Raji (cell line): ENCODE measurements around the gene BIRC7.

Source experiments
- POLR2A ChIP-seq: IDR thresholded peaks from 2 replicates; pipeline ENCODE4 v1.6.1; 2011; ENCODE audit warnings: low read depth, low read length, control low read depth; ENCODE audit not compliant: insufficient read depth

Gene BIRC7

DNA sequence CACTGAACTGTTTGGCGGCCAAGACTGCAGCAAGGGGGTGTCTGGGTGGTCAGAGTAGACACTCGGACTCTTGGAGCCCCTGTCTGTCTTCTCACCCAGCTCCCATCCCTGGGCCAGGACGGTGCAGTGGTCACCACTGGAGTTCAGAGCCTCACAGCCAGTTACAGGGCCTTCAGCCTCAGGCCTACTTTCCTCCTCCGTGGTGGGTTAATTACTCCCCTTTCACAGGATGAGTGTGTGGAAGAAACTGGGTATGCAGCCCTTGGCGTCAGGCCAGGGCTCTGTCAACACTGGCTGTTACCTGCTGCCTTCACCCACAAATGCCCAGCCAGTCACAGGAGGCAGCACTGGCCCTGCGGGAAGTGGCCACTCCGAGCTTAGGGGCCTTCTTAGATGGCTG is 18.0 kb upstream of the BIRC7 start:
- no peak for TF ChIP-seq POLR2A

DNA sequence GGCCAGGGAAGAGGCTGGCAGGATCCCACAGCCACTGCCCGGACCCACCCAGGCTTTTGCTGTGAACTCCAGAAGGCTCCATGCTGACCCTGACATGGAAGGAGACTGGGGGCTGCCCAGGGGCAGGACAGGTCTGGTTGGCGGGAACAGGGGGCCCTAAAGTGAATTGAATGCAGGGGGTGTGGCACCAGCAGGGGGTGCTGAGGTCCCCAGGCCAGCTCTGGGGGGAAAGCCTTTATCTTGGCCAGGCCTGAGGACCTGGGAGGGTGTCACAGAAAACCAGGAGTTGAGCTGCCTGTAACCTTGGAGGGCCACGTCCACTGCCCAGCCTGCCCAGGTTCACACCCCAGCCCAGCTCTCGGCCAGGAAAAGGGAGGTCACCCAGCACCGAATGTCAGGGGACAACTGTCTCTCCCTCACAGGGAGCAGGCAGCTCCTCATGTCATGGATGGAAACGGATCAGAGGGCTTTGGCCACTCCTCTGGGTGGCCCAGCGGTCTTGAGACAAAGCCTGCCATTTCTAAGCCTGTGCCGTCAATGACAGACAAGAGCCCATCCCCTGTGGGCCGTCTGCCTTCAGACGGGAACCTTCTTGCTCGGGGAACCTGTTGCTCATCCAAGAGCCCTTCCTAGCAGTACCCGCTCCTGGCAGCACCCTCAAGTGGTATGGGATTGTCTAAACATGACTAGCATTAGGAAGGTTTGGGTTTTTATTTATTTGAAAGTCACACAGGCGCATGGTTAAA is 16.8 kb upstream of the BIRC7 start:
- TF ChIP-seq POLR2A: no peak

DNA sequence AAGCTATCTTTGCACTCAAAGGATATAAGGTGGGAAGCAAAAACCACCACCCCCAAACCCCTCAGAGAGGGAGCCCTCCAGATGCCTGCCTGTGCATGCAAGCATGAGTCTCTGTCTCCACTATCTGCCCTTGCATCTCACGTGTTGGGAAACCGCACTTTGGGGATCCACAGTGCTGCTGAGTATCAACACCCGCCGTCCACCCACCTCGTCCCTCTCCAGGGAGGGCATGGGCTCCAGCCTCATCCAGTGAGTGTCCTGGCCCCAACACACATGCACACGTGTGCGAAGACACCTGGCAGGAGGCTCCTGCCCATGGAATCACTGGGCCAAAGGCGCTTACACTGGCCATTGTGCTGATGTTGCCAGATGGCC is 16.3 kb upstream of the BIRC7 start:
- no peak for TF ChIP-seq POLR2A

DNA sequence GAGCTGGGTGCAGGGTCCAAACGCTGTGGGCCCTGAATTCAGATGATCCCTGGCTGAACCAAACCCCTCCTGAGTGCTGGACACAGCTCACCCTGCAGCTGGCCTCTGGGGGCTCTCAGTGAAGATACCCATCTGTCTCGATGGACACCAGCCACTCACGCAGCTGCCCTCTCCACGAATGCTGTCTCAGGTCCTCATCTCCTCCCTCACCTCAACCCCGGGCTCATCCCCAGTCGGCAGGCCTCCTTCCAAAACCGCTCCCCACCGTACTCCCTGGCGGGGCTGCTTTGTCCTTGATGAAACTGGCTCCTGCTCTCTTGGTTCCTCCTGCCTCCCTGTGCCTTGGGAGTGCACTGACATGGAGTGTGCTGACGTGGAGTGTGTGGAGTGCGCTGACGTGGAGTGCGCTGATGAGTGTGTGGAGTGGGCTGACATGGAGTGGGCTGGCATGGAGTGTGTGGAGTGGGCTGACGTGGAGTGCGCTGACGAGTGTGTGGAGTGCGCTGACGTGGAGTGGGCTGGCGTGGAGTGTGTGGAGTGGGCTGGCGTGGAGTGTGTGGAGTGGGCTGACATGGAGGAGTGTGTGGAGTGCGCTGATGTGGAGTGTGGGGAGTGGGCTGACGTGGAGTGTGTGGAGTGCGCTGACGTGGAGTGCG is 15.7 kb upstream of the BIRC7 start:
- no peak for TF ChIP-seq POLR2A

DNA sequence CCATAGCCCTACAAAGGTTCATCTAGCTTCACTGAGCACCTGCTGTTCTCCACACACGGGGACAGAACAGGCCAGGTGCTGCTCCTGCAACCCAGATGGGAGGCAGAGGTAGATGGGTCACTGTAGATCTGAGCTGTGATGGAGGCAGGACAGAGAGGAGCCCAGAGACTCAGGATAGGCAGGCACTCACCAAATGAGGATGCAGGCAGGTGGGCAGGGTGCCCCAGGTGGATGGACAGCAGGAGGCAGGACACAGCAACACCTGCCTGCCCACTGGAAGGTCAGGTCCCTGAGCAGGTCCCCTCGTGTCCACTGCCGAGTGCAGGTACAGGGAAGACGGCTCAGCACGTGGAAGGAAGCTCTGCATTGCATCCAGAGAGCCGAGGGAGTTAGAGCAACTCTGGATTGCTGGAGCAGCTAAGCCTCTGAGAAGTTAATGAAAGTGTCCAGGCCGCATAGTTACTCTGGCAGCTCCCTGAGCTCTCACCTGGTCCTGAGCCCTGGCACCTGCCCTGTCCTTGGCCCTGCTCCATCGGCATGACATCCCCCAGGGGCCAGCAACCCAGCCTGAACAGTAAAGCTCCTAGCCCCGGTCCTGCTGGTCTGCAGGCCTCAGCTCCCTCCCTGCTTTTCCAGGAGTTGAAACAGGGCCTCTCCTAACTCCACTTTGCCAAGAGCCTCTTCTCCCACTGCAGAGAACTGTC is 14.9 kb upstream of the BIRC7 start:
- no peak for TF ChIP-seq POLR2A

DNA sequence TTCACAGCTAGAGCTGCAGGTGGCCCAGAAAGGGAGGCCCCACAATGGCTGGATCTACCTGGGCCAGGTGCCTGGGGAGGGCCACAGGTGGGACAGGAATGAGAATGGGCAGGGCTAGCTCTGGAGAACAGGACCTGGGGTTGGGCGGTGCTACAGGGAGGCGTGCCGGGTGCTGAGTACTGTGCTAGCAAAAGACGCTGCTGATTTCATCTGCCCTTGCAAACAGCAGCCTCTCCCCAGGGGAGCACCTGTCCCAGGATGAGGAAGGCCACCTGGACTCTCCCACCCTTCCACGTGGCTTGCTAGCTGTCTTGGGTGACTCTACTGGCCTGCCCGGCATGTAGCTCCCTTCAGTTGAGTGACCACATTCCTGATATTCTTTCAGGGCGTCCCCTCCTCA is 13.2 kb upstream of the BIRC7 start:
- no peak for TF ChIP-seq POLR2A

DNA sequence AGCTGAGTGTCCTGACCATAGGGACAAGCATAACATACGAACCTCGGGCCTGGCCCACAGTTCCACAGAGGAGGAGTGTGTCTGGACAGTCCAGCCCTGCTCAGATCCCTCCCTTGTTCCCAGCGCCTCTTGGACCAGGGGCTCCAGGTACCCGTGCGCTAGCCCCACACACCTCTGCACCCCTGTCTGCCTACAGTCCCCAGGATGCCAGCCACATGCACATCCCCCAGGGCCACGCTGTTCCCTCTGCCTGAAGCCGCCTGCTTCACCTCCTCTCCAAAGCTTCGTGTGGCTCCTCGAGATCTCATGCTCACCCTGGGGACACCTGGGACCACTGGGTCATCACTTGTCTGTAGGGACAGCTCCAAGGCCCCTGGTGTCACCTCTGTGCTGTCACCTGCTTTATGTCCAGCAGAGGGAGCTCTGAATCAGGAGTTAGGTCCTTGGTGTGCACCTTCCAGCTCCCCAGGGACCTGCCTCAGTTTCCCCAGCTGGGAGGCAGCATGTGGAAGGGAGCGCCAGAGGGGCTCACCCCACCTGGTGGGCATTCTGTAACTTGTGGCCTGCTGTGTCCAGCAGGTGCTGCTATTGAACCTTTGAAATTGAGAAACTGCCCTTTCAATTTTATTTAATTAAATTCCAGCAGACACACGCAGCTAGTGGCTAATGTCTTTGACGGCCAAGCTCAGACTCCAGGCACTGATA is 12.4 kb upstream of the BIRC7 start:
- TF ChIP-seq POLR2A: no peak

DNA sequence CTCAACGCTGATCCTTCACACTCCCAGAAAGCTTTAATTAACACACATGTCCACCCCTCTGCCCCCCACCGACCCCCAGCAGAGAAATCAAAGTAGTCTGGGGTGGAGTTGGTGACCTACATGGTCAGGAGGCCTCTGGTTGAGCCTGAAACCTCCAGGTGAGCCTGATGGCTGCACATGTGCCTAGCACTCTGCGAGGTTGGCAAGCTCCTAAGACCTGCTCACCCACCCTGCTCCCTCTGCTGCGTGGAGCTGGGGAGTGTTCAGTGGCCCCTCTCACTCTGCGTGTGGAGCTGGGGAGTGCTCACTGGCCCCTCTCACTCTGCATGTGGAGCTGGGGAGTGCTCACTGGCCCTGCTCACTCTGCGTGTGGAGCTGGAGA is 11.9 kb upstream of the BIRC7 start:
- TF ChIP-seq POLR2A: no peak

DNA sequence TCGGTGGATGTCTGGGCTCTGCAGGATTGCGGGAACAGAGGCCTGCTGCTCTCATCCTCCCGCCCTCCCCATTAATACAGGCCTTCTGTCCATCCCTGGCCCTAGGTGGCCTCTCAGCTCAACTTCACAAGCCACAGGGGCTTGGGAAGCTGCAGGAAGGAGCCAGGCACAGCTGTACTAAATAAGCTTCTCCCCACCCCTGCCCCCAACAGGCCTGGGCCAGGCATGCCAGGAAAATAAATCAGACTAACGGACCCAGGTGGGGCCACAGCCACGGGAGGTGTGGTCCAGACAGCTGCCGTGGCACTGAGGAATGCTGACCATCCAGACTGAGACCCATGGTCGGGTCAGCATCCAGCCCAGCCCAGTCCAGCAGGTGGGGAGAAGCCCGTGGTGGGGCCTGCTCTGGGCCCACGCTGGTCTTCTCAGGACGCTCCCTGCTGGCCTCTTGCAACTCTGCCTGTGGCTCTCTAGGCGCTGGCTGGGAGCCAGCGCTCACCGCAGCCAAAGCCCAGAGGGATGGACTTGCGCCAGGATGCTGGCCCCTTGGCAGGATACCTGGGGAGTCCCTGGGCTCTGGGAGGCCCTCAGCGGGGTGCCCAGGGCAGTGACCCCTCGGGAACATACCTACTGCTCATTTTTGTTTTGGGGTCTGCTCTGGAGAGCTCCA is 11.2 kb upstream of the BIRC7 start:
- TF ChIP-seq POLR2A: no peak

DNA sequence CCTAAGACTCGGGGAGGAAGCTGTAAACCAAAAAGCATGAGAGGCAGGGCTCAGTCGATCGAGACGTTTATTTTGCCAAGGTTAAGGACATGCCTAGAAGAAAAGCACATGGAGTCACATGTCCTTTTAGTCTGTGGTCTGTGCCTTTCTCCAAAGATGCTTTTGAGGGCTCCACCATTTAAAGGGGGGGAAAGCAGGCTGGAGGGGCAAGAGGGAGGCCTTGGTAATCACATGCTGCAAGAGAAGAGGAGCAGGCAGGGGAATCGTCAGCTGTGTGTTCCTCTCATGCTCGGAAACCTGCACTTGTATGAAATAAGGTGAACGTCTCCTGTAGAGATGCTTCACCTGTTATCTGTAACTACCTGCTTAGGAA is 10.6 kb upstream of the BIRC7 start:
- no peak for TF ChIP-seq POLR2A

DNA sequence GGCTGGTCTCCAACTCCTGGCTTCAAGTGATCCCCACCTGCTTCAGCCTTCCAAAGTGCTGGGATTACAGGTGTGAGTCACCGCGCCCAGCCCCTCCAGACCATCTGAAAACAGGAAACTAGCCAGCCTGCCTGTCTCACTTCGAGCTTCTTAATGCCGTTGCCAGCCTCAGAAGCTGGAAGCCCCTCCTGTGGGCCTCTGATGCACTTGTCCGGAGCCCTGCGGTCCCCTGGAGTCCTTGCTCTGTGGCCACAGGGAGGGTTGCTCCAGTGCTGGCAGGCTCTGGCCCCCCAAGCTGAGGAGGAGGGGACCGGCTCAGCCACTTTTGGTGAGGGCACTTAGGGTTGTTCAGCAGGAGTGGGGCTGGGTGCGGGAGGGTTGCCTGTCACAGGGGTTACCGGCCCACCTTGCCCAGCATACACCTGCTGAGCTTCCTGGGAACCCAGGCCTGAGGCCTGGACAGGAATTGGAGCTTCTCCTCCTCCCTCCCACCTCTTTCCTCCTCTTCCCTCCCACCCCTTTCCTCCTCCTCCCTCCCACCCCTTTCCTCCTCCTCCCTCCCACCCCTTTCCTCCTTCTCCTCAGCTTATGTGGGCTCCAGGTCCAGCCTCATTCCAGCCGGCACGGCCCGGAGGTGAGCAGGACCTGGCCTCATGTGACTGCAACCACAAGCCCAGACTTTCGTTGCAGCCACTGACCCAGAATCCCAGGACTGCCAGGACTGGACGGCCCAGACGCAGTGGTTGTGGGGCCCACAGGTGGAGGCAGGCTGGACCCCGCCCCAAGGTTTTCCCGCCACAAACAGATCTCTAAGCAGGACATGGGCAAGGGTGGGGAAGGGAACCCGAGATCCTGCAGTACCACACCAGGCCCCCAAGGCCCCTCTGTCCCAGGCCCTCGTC is 9.4 kb upstream of the BIRC7 start:
- no peak for TF ChIP-seq POLR2A

DNA sequence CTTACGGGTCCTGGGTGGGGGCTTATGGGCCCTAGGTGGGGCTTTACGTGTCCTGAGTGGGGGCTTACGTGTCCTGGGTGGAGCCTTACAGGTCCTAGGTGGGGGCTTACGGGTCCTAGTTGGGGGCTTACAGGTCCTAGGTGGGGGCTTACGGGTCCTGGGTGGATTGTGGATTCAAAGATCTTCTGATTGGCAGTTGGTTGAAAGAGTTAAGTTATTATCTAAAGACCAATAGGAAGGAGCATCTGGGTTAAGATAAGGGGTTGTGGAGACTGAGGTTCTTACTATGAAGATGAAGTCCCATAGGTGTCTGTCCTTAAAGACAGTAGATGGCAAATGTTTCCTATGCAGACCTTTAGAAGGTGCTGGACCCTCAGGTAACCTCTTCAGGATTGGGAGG is 8.4 kb upstream of the BIRC7 start:
- no peak for TF ChIP-seq POLR2A

DNA sequence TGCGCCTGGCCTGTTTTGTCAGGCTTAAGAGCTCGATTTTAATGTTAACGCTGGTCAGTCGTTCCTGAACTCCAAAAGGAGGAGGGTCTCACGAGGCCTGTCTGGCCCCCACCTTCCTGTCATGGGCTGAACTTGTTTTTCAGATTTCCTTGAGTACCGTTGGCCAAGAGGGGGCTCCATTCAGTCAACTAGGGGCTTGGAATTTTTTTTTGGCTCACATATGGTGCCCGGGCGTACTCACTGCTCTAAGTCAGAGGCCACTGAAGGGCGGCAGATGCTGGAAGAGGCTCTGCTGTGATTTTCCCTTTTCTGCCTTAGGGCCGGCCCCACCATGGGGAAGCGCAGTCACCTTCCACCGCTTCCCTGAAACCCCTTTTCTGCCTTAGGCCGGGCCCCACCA is 6.9 kb upstream of the BIRC7 start:
- no peak for TF ChIP-seq POLR2A

DNA sequence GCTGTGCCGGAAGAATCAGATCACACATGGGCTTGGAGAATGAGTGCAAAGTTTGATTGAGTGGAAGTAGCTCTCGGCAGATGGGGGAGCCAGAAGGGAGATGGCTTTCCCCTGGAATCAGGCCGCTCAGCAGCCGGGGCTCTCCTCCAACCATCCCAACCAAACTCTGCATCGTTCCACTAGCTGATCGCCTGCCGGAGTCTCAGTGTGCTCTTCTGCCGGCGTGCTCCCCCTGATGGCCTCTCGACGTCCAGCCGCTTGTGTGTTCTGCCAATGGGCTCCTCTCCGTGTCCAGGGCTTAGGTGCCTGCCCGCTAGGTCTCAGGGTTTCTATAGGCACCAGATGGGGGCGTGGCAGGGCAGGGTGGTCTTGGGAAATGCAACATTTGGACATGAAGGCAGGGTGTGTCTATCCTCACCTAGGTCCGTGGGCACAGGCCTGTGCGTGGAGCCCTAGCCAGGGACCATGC is 4.9 kb upstream of the BIRC7 start:
- no peak for TF ChIP-seq POLR2A
